IMR-90 (cell line): Measurements from ENCODE around the gene EED. TPM values are rescaled to one million over a fixed set of nuclear protein-coding genes. Genes with fewer than 3 reads are reported as not detected.

Source experiments
- ATAC-seq: fragments of 200-7000 bp; cut with Tn5 transposase; 2 replicates; pipeline ENCODE4 v1.9.1; 2020; ENCODE audit warnings: low read depth, mild to moderate bottlenecking, moderate library complexity
- BruUV-seq: library from RNA; stranded (reverse); fragments of 400-500 nt; replicated peaks from 2 replicates; lab custom pipeline; 2021; lab: Mats Ljungman, UMichigan
- CTCF ChIA-PET: fragments of 300-600 bp; formaldehyde crosslinking; extraction: SDS; loops from one replicate; lab custom pipeline; 2021; ENCODE audit warnings: antibody characterized with exemption; lab: Yijun Ruan, JAX
- POLR2A ChIA-PET: fragments of 300-600 bp; sonication (Branson Sonifier 250); formaldehyde crosslinking; loops from one replicate; lab custom pipeline; 2022; ENCODE audit warnings: antibody characterized with exemption; ENCODE audit not compliant: unreplicated experiment; lab: Charles Lee
- DNase-seq: peaks from one replicate; pipeline ENCODE4 v3.0.0; 2013
- H2AFZ ChIP-seq: replicated peaks from 2 replicates; pipeline ENCODE3; 2013; ENCODE audit warnings: low read length, mild to moderate bottlenecking; ENCODE audit not compliant: poor library complexity
- H2AK5ac ChIP-seq: 2 replicates; pipeline ENCODE4 v1.6.1; 2013; ENCODE audit warnings: low read depth, low read length, inconsistent platforms
- H2AK9ac ChIP-seq: replicated peaks from 2 replicates; pipeline ENCODE3; 2013; ENCODE audit warnings: mild to moderate bottlenecking, low read depth, low read length, moderate library complexity; ENCODE audit not compliant: poor library complexity
- H2BK120ac ChIP-seq: 2 replicates; pipeline ENCODE4 v1.6.1; 2013; ENCODE audit warnings: low read depth, low read length, inconsistent platforms
- H2BK15ac ChIP-seq: 3 replicates; pipeline ENCODE4 v1.6.1; 2013; ENCODE audit warnings: low read depth, low read length, inconsistent platforms
- H2BK20ac ChIP-seq: 2 replicates; pipeline ENCODE4 v1.6.1; 2013; ENCODE audit warnings: low read depth, mild to moderate bottlenecking, inconsistent platforms, low read length, moderate library complexity
- H2BK5ac ChIP-seq: 2 replicates; pipeline ENCODE4 v1.6.1; 2013; ENCODE audit warnings: mild to moderate bottlenecking, low read depth, low read length, inconsistent platforms; ENCODE audit not compliant: poor library complexity, severe bottlenecking
- H3K14ac ChIP-seq: replicated peaks from 2 replicates; pipeline ENCODE4 v1.6.1; 2013; ENCODE audit warnings: low read depth, low read length, inconsistent platforms
- H3K18ac ChIP-seq: 2 replicates; pipeline ENCODE4 v1.6.1; 2013; ENCODE audit warnings: low read depth, low read length, control low read depth
- H3K23ac ChIP-seq: 2 replicates; pipeline ENCODE4 v1.6.1; 2013; ENCODE audit warnings: low read depth, low read length, inconsistent platforms
- H3K27ac ChIP-seq: 2 replicates; pipeline ENCODE4 v1.5.1; 2013; ENCODE audit warnings: mild to moderate bottlenecking, control low read depth, low read length; ENCODE audit not compliant: insufficient read depth
- H3K27me3 ChIP-seq: 2 replicates; pipeline ENCODE4 v1.6.1; 2013; ENCODE audit warnings: low read length; ENCODE audit not compliant: control insufficient read depth, insufficient read depth
- H3K36me3 ChIP-seq: 2 replicates; pipeline ENCODE4 v1.6.1; 2013; ENCODE audit warnings: low read length, mixed read lengths; ENCODE audit not compliant: control insufficient read depth, insufficient read depth
- H3K4ac ChIP-seq: 2 replicates; pipeline ENCODE4 v1.6.1; 2013; ENCODE audit warnings: low read depth, low read length, inconsistent platforms
- H3K4me1 ChIP-seq: 2 replicates; pipeline ENCODE4 v1.6.1; 2013; ENCODE audit warnings: low read length, mixed read lengths; ENCODE audit not compliant: control insufficient read depth, insufficient read depth
- H3K4me2 ChIP-seq: 2 replicates; pipeline ENCODE4 v1.6.1; 2013; ENCODE audit warnings: low read depth, mild to moderate bottlenecking, control low read depth, low read length, moderate library complexity
- H3K4me3 ChIP-seq: 2 replicates; pipeline ENCODE4 v1.5.1; 2013; ENCODE audit warnings: low read depth, mild to moderate bottlenecking, control low read depth, low read length, moderate library complexity; ENCODE audit not compliant: insufficient read depth
- H3K56ac ChIP-seq: 2 replicates; pipeline ENCODE4 v1.6.1; 2013; ENCODE audit warnings: low read length, inconsistent platforms; ENCODE audit not compliant: insufficient read depth; ENCODE audit errors: extremely low read depth
- H3K79me1 ChIP-seq, 2 experiments: 2 replicates each; pipeline ENCODE4 v1.6.1; 2013; ENCODE audit warnings: low read length in 2 of 2, inconsistent platforms in 1 of 2, low read depth in 1 of 2
- H3K9ac ChIP-seq: 2 replicates; pipeline ENCODE4 v1.6.1; 2013; ENCODE audit warnings: low read depth, low read length, control low read depth
- H3K9me1 ChIP-seq: 2 replicates; pipeline ENCODE4 v1.6.1; 2013; ENCODE audit warnings: low read length, inconsistent platforms; ENCODE audit not compliant: insufficient read depth
- H3K9me3 ChIP-seq: 2 replicates; pipeline ENCODE4 v1.6.1; 2013; ENCODE audit warnings: low read length; ENCODE audit not compliant: control insufficient read depth, insufficient read depth
- H4K20me1 ChIP-seq: 2 replicates; pipeline ENCODE4 v1.6.1; 2013; ENCODE audit warnings: low read length, inconsistent platforms; ENCODE audit not compliant: insufficient read depth
- H4K5ac ChIP-seq: 2 replicates; pipeline ENCODE4 v1.6.1; 2013; ENCODE audit warnings: mild to moderate bottlenecking, low read depth, low read length, control low read depth
- H4K8ac ChIP-seq, 2 experiments: 2 replicates each; pipeline ENCODE4 v1.6.1; 2013; ENCODE audit warnings: low read depth in 2 of 2, low read length in 2 of 2, control low read depth in 1 of 2, inconsistent platforms in 1 of 2
- H4K91ac ChIP-seq: 2 replicates; pipeline ENCODE4 v1.6.1; 2013; ENCODE audit warnings: low read depth, low read length, inconsistent platforms; ENCODE audit not compliant: insufficient read depth
- BHLHE40 ChIP-seq: fragments of 150-350 bp; IDR thresholded peaks from 2 replicates; pipeline ENCODE4 v1.6.1; 2016; ENCODE audit warnings: mild to moderate bottlenecking, low read depth, low read length
- CHD1 ChIP-seq: IDR thresholded peaks from 2 replicates; pipeline ENCODE4 v1.6.1; 2012; ENCODE audit warnings: low read depth, low read length, improper control_type of control experiment
- FOS ChIP-seq: fragments of 150-350 bp; IDR thresholded peaks from 2 replicates; pipeline ENCODE4 v1.6.1; 2016; ENCODE audit warnings: low read depth, low read length
- MAZ ChIP-seq: IDR thresholded peaks from 2 replicates; pipeline ENCODE4 v1.6.1; 2012; ENCODE audit warnings: low read depth, mild to moderate bottlenecking, low read length, improper control_type of control experiment, moderate library complexity, borderline replicate concordance
- RCOR1 ChIP-seq: IDR thresholded peaks from 2 replicates; pipeline ENCODE4 v1.6.1; 2012; ENCODE audit warnings: mild to moderate bottlenecking, low read length, improper control_type of control experiment; ENCODE audit not compliant: insufficient replicate concordance
- WGBS, 2 experiments: methylation state at CpG; one replicate each; pipeline versions ENCODE4 v1.1.5 to v1.1.7; 2013; ENCODE audit warnings: missing lambda C conversion rate in 2 of 2; ENCODE audit not compliant: insufficient read length in 1 of 2; ENCODE audit errors: extremely low coverage in 2 of 2; 5-methylcytosine and 5-hydroxymethylcytosine counted together
- dilution Hi-C: fragments of 300-500 bp; cut with HindIII; formaldehyde crosslinking; loops from one replicate; pipeline ENCODE4 v1.14.3; 2018; ENCODE audit warnings: low sequenced_read_pairs; ENCODE audit not compliant: unreplicated experiment
- in situ Hi-C: fragments of 300-500 bp; cut with MboI; formaldehyde crosslinking; loops from 3 replicates; pipeline ENCODE4 v1.14.3; 2019; ENCODE audit warnings: low sequenced_read_pairs, inconsistent platforms, mixed read lengths
- intact Hi-C: fragments of 100-400 bp; cut with micrococcal nuclease; formaldehyde crosslinking; loops from 2 replicates; pipeline ENCODE4 v1.10.0; 2022
- polyA plus RNA-seq, 3 experiments: library from polyadenylated mRNA; depleted of rRNA; stranded (reverse); fragments of >200 nt; gene quantifications; 2 replicates each; pipeline ENCODE4 v1.2.3, GENCODE V29; 2012; ENCODE audit warnings: low replicate concordance in 1 of 3
- total RNA-seq: library from RNA; depleted of rRNA; stranded (reverse); fragments of >200 nt; gene quantifications from 2 replicates; pipeline ENCODE4 v1.2.3, GENCODE V29; 2012
- TF ChIP-seq, protein P1 (sequence below): fragments of 150-350 bp; IDR thresholded peaks from 2 replicates; pipeline ENCODE4 v1.6.1; 2016; ENCODE audit warnings: low read depth, mild to moderate bottlenecking, low read length, moderate library complexity, borderline replicate concordance
- TF ChIP-seq, protein P2 (sequence below): fragments of 150-350 bp; IDR thresholded peaks from 2 replicates; pipeline ENCODE4 v1.6.1; 2017; ENCODE audit warnings: mild to moderate bottlenecking, antibody characterized with exemption, low read length, low read depth

EED gene
- total and polyA plus RNA-seq, 2 of the 4 experiments (the other 2 are of a cell fraction) = 11.1 to 11.5 TPM

DNA sequence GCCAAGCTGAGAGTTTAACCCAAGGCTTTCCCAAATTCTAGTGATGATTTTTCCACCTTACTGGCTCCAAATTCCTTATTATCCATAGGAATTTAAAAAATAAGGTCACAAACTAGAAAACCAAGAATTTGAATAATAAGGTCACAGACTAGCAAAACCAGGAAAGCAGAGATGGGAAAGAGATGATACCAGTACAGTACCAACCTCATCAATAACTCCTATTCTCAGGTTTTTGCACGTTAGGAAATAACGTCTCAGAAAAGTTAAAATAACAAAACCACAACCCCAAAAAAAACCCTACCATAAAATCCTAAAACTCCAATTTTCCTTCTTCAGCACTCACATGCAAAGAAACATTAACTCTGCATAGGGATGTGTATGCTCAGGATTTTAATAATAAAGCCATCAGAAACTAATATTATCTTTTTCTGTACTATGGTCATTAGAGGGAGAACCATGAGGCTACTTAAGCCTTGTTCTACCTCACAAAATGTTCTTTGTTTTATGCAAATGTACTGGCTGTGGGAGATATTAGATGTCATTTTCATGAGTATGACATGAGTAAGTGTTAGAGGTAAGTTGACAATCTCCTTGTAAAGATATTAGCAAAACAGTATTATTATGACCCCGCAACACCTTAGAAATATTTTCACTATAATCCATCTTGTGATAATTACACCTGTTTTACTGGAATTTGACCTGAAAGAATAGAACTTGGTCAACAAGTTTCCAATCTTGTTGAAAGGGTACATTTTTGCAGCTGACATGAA is 16.1 kb upstream of the EED start:
- no peak overlapping the region for H3K56ac ChIP-seq
- CTCF ChIA-PET = interaction anchor here (1.3 kb wide), 1 partner anchor 10 kb away, joined by 3 read pairs; no protein-coding TSS in a partner anchor
- DNase-seq = no peak
- no peaks in the 10 kb centered on the region for H4K20me1 ChIP-seq
- H2BK15ac ChIP-seq = no peak overlapping the region
- H3K27me3 ChIP-seq = 0 out of 2 replicates have a peak, but pooled peaks cover under 1% of the 10 kb centered on the region
- no peaks in the 10 kb centered on the region for H3K36me3 ChIP-seq
- WGBS, 2 experiments = no CpG with 5 or more reads among the region's 3 CpGs
- no peak for TF ChIP-seq RCOR1
- TF ChIP-seq, protein P1, sequence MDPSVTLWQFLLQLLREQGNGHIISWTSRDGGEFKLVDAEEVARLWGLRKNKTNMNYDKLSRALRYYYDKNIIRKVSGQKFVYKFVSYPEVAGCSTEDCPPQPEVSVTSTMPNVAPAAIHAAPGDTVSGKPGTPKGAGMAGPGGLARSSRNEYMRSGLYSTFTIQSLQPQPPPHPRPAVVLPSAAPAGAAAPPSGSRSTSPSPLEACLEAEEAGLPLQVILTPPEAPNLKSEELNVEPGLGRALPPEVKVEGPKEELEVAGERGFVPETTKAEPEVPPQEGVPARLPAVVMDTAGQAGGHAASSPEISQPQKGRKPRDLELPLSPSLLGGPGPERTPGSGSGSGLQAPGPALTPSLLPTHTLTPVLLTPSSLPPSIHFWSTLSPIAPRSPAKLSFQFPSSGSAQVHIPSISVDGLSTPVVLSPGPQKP = no peak
- TF ChIP-seq BHLHE40 = no peak
- no peak for TF ChIP-seq CHD1
- TF ChIP-seq MAZ = no peak
- TF ChIP-seq, protein P2, sequence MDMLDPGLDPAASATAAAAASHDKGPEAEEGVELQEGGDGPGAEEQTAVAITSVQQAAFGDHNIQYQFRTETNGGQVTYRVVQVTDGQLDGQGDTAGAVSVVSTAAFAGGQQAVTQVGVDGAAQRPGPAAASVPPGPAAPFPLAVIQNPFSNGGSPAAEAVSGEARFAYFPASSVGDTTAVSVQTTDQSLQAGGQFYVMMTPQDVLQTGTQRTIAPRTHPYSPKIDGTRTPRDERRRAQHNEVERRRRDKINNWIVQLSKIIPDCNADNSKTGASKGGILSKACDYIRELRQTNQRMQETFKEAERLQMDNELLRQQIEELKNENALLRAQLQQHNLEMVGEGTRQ = no peak
- TF ChIP-seq FOS = no peak
- no peak overlapping the region for H2AFZ ChIP-seq
- H4K91ac ChIP-seq = no peak overlapping the region
- dilution Hi-C loops = no loop called here
- H3K79me1 ChIP-seq = no peaks in the 10 kb centered on the region
- H3K23ac ChIP-seq = no peak overlapping the region
- H4K5ac ChIP-seq = no peak overlapping the region
- no peak overlapping the region for H2BK20ac ChIP-seq
- in situ Hi-C loops = no loop called here
- no peak overlapping the region for H2AK5ac ChIP-seq
- intact Hi-C loops = no loop called here
- no peaks in the 10 kb centered on the region for H3K9me3 ChIP-seq
- no peak for ATAC-seq
- no TSS peak for BruUV-seq
- H3K4me1 ChIP-seq = no peaks in the 10 kb centered on the region
- no peak overlapping the region for H2BK120ac ChIP-seq
- H3K4ac ChIP-seq = no peak overlapping the region
- no peaks in the 10 kb centered on the region for H3K9me1 ChIP-seq
- no peak overlapping the region for H3K14ac ChIP-seq
- no peak overlapping the region for H3K18ac ChIP-seq
- no peak overlapping the region for H3K9ac ChIP-seq
- POLR2A ChIA-PET = no interaction called here
- no peak overlapping the region for H3K4me3 ChIP-seq
- no peak overlapping the region; a peak in 1 of 4 replicates for H4K8ac ChIP-seq
- H2BK5ac ChIP-seq = no peak overlapping the region
- H3K27ac ChIP-seq = no peak overlapping the region
- H3K4me2 ChIP-seq = no peak overlapping the region
- no peak overlapping the region for H2AK9ac ChIP-seq
